LHCN-M2 (cell line): ENCODE results near the gene FBXO48. TPM values are rescaled to one million over a fixed set of nuclear protein-coding genes. Genes with fewer than 3 reads are reported as not detected.

Experiments used
- DNase-seq: peaks from one replicate; pipeline ENCODE4 v3.0.0-alpha.2; 2012; ENCODE audit warnings: low read depth
- total RNA-seq: library from RNA; depleted of rRNA; stranded (reverse); fragments of >200 nt; gene quantifications from 2 replicates; pipeline ENCODE4 v1.2.3, GENCODE V29; 2014

Gene FBXO48
- total RNA-seq, 1 experiment from 2014 or later = 1.0 TPM

DNA sequence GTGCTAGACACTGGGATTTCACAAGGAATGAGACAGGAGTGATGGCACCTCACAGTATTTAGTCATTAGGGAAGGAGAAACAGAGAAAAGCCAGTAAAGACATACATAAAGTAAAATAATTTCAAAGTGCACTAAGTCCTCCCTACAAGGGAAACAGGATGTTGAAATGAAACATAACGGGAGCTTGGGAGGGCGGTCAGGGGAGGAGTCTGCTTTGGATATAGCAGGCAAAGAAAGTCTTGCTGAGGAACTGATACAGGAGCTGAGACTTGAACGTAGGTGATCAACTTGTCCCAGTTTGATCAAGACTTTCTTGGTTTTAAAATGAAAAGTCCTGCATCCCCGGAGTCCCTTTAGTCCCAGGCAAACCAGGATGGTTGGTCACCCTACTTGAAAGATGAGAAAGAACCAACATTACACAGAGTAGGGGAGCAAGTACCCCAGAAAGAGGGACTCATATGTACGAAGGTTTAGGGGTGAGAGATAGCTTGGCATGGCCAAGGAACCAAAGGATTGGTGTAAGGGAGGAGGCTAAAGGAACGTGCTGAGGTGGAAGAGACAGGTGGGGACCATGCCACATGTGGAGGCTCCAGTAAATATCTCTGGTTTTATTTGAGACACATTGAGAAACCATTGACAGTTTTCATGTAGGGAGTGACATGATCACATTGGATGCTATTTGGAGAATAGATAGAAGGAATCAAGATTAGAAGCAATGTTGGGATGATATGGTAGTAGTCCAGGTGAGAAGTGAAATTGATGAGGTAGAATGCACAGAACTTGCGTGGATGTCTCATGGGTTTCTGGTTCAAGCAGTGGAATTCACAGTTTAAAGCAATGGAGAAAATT is 28.4 kb downstream of the FBXO48 start:
- no peak for DNase-seq

DNA sequence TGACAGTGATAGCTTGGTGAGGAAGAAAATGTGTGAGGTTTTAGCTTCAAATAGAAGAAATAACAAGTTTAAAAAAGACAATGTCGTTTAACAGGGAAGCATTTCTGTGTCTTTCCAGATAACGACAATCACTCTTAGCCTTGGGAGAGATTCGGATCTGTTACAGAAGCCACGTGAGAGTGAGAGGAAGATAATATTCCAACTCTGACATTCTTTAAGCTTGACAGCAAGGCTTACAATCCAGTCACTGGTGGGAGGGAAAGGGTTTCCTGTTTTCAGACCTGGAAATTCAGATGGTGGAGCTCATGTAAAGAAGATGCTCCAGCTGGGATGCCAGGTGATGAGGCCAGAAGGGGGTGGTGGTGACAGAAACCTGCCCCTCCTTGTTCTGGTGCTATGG is 30.8 kb downstream of the FBXO48 start:
- DNase-seq = no peak

DNA sequence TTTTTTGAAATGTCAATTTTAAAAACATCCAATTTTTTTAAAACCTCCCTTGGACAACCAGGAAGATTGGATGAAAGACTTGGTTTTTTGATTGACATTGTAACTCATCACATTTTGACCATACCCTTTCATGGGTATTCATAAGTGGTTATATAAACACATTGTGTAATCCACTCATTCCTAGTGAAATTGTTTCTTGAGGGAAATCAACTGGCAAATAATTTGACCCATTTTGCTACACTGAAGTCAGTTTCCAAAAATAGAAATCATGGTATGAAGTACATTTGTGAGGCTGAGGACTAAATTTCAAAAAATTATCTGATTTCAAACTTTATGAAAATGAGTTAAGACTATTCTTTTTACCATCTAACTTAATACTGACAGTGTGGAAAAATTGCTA is 31.5 kb downstream of the FBXO48 start:
- peak; percentile 5 for DNase-seq

DNA sequence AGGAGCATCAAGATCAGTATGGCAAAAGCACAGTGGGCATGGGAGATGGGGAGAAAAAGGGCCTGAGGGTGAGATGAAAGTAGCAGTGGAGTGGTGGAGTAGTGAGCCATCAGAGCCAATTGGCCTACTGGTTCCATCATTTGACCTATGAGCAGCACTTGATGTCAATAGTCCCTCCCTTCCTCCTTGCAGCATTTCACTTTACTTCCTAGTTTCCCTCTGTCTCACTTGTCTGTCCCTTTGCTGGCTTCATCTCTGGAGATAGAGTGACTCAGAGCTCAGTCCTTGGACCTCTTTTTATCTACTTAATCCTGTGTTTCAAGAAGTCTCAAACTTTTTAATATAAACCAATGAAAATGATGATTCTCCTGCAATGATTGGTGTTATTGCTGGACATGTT is 32.1 kb downstream of the FBXO48 start:
- peak; percentile 3 for DNase-seq

DNA sequence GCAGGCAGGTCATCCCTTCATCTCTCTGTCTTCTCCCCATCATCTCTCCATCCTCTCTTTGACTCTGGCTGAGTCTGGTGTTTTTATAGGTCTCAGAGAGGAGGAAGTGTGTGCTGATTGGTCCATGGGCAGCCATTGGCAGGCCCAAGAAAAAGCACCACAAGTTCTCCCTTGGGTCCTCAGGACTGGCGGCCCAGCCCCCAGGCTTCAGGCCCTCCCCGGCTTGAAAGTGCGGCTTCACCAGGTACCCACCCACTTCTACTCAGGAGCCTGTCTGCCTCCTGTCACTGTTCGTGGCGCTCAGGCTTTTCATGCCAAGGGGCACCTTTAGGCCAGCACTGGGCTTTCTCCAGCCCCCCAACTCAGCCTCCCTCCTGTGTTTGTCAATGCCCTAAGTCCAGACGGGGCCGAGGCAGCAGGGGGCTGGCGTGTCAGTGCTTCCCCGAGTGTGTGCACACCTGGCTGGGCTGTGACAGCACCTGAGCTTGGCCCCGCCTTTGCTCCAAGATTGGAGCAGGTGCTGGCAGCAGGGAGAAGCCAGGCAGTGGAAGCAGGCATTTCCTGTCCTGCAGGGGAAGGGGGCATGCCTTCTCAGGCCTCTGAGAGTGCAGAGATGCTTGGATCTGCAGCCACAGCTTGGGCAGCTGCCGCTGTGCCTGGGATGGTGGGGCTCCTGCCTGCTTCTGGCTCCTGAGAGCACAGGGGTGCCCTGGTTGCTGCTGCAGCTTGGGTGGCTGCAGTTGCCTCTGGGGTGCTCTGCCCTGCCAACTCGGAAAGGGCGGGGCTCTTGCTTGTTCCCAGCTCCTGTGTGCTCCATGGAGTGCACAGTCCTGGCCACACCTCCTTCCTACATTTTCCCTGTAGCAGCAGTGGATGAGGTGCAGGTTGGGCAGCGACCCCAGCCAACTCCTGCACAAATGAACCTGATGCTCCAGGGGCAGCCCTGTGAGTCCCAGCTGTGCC is 34.1 kb downstream of the FBXO48 start:
- no peak for DNase-seq

DNA sequence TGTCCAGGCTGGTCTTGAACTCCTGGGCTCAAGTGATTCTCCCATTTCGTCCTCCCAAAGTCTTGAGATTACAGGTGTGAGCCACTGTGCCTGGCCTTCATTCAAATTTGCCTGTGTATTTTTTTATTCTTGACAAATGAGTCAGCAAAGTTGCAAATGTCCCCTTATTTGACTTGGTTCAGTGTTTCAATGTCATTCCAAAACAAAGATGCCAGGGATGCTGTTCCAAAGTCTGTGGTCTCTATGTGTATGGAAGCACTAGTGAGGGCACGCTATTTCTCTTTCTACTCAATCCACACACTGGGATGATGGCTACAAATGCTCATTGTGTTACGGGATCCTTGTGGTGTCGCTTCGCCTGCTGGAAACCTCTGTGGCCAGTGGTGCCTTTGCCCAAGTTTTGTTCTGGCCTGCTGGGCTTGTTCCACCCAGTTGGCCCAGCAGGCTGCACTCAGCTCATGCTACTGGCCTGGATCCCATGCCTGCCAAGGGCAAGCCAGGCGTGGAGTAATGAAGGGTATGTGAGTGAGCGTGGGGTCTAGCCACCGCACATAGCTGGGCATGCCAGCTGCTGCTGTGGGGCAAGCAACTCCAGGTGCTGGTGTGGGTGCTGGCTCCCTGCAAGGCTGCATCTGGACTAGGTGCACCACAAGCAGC is 35.6 kb downstream of the FBXO48 start:
- no peak for DNase-seq

DNA sequence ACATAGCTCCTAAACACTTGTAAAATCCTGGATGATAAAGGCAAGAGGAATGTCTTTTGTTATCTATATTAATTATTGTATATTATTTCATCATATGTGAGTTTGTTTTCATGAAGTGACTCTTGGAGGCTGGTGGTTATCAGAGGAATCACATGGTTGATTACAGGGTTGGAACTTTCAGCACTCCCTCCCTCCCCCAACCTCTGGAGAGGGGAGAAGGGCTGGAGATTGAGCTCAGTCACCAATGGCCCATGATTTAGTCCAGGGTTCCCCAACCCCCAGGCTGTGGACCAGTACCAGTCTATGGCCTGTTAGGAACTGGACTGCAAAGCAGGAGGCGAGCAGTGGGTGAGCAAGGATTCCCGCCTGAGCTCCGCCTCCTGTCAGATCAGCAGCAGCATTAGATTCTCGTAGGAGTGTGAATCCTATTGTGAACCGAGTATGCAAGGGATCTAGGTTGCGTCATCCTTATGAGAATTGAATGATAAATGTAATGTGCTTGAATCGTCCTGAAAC is 37.7 kb downstream of the FBXO48 start:
- DNase-seq = no peak

DNA sequence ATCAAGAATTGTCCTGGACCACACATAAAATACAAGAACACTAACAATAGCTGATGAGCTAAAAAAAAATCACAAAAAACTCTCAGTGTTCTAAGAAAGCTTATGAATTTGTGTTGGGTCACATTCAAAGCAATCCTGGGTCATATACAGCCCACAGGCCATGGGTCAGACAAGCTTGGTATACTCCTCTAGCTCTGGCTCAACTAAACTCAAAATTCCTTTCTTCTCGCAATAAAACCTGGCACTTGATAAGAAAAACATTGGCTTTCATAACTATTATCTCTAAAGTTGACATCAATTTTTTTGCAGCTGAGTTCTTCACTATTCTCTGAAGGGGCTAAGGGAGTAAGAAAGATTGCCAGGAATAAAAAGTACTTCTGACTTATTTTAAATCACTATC is 38.3 kb downstream of the FBXO48 start:
- DNase-seq = no peak

DNA sequence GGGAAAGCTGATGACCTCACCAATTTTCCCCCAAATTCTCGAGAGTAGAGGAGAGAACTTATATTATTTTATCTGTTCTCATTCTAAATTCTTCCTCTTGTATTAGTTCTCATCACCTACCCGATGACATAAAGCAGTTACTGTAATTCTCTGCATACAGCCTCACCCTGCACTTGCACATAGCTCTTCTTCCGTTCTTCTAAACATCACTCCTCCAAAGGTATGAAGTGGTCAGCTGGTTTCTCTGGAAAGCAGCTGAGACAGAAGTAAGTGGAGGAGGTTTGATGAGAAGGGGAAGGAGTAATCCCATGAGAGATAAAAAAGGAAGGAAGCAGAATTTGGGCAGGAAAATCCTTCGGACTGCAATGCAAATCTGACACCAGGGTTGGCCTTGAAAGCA is 39.0 kb downstream of the FBXO48 start:
- no peak for DNase-seq

DNA sequence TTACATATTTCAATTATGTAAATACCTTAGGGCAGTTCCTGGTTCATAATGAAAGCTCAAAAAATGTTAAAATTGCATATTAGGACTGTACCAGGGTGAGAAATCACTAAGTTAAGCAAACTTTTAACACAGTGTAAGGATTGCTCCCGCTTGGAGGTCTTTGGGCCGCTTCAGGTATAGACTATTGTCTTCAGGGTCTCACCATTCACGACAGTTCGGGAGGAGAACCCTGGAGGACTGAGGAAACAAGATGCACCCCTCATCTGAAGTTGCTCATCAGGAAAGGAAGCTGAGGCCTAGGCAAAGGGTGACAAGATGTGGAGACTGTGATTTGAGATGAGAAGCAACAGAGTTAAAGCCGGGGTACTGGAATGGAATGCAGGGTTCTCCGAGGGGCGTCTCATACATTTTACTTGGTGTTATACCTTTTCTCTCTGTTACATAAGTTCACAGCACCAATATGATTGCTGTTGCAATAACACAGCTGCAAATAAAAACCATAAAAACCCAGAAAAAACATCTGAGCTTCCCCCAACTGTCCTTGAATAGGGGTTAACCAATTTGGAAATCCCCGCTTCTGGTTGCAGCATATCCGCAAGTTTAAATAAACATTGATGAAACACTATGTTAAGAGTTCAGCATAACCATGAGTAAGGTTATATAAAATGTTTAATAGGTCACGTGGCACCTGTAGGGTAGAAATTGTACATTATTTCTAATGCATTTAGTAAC is 40.1 kb downstream of the FBXO48 start:
- no peak for DNase-seq

DNA sequence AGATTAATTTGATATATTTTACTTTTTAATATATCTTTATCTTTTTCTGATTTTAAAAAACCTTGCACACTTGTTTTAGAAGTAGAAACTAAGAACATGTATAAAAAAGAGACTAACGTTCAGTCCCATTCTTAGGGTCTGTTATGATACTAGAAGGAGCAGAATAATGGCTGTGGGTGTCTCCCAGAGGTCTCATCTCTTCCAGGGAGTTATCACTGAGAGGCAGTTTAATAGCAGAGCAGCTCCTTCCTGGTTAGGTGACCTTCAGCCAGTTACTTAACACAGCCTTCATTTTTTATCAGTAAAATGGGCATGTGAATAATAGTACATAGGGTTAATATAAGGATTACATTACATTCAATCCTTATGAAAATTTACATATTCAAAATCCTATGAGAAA is 40.6 kb downstream of the FBXO48 start:
- DNase-seq = no peak

DNA sequence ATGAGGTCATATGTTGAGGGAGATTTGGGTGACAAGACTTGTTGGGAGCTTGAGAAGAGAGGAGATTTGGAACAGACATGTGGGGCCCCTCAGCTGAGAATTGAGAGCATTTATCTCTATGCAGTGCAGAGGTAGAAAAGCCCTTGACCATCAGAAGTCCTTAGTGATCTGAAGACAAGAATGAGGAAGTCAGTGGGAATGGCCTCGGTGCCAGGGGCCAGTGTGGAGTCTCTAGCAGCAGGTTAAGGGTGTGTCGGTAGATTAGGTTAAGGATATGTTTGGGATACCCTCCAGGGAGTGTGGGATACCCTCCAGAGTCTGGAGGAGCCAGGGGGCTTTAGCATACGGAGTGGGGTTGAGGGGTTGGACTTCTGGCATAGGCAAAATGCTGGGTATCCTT is 41.6 kb downstream of the FBXO48 start:
- DNase-seq = no peak

DNA sequence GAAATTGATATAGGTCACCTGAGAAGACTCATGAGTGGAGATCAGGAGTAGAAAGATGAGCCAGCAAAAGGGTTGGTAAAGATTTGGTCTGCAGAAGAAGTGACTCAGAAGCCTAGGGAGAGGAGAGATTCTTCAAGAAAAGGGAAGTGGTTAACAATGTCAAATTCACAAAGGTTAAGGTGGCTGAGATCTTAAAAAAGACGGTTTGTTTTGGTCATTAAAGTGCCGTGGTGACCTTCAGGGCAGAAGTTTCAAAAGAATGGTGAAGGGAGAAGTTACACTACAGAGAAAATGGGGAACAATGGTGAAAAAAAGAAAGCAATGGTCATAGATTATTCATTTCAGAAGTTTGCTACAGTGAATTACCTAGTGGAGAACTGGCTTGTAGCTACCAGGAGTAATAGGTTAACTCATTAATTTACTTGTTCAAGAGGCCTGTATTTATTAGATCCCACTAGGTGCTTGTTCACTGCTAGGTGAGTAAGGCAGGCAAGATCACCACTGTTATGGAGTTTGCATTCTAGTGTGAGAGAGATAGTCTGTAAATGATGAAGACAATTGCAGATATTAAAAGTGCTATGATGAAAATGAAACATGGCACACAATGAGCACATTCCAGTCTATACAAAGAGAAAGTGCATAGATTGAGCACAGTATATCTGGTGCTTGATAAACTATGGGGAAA is 43.0 kb downstream of the FBXO48 start:
- DNase-seq = no peak

DNA sequence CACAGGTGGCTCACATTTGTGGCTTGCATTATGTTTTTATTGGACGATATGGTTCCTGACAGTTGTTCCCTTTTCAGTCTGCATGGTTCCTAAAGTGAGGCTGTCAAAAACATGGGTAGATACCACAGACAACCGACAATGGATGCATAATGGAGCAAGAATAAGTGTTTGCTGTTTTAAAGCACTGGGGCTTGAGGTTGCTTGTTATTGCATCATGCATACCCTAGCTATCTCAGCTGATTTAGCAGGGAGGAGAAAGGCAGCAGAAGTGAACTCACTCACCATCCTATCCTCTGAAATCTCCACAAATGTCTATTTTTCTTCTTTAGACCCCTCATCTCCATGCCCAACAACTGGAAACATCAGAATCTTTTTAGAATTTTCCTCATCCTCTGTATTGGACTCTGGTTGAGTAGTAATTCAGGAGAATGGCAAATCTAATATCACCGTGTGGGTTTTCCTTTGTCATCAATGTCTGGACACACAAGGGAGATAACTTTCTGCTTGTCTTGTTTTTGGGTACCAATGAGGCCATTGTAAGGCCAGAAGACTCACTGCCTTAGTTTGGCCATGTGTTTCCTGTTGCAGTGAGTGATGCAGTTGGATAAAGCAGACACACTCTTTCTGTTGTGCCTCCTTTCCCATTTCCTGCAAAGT is 46.7 kb downstream of the FBXO48 start:
- no peak for DNase-seq

DNA sequence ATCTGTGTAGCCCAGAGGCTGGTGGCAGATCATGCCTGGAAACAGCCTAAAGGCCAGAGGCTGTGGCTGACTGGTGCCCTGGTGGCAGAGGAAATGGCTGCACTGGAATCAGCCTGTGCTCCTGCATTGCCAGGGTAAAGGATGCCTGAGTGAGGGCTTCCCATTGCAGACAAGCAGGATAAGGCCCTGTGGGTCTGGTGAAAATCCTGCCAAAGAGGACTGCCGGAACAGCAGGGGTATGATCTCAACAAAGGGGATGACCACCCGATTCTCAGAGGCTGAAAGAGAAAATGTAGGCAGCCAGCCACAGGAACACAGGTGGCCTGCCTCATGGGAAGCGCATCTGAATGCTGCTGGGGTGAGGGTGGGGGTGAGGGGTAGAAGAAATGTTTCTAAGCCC is 48.2 kb downstream of the FBXO48 start:
- no peak for DNase-seq

DNA sequence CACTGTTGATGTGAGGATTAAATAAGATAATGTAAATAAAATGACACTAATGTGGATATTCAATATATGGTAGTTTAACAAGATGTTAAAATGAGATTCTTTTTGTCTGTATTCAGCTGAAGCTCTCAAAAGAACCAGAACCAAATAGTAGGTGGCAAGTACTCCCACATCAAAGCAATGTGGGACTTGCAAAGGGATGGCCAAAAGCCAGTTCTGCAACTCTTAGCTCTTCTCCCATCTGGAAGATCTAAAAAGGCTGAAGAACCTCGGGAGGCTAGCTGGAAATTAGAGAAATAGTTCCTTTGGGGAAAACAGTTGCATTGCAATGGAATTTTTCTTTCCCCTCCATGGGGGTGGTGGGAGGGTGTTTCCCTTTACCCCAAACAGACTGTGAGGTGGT is 48.7 kb downstream of the FBXO48 start:
- no peak for DNase-seq

DNA sequence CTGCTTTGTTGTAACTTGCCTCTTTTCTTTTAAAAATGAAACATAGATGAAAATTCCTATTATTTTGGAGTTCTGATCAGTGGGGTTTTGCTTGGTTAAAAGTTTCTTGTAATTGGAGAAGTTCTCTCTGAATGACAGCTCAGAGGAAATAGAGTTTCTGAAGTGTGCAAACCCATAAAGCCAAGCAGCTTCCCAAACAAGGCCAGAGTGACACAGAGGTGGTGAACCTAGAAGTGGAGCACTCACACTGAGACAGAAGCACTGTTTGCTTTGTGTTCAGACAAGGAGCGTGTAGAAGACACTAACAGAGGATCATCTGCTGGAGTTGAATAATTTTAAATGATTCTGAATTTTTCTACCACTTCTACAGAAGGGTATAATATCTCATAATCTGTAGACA is 49.2 kb downstream of the FBXO48 start:
- DNase-seq = no peak

DNA sequence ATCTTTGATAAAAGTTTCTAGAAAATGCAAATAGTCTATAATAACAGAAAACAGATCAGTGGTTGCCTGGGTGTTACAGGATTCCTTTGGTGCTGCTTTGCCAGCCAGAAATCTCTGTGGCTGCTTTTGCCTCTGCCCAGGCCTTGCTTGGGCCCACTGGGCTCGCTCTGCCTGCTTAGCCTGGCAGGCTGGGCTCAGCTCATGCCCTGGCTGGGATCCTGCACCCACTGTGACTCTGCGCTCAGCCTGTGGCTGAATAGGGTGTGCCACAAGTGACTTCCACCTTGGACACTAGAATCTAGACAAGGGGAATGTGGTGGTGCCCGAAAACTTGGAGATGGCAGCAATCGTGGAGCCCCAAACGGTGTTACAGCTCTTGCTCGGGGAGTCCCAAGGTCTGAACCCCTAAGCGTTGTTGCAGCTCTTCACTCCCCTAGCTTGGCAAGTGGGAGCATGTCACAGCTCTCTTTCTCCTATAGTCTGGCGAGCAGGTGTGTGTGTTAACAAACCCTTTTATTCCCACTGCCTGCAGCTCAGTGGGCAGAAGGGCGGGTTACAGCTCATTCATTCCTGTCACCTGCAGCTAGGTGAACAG is 50.9 kb downstream of the FBXO48 start:
- DNase-seq = no peak

DNA sequence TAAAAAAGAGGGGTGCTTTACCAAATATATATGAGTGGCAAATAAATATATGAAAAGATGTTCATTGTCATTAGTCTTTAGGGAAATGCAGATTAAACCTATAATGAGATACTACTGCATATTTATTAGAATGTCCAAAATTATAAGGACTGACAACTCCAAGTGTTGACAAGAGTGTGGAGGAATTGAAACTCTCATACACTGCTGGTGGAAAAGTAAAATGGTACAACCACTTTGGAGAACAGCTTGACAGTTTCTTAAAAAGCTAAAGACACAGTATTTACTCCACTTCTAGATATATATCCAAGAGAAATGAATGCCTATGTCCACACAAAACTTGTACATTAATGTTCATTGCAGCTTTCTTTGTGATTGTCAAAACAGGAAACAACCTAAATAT is 51.6 kb downstream of the FBXO48 start:
- no peak for DNase-seq

DNA sequence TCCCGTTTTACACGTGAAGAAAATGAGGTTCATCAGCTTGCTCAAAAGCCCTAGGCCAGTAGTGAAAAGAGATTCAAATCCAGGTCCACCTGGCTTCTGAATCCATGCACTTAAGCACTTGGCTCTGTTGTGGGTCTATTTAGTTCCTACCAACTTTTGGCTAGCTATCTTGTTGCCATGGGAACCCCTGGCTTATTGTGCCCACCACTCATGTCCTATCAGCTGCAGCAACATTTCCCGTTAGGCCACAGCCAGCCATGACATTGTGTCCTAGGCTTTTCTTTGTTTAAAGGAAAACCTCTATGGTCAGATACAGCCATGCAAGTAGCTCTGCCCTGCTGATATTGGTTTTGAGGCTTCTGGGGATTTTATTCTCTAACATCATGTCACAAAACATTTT is 52.2 kb downstream of the FBXO48 start:
- no peak for DNase-seq
